WI38 (cell line): ENCODE data around the gene CIPC.

ENCODE experiments used
- H3K4me3 ChIP-seq: 2 replicates; pipeline ENCODE4 v1.5.1; 2011; ENCODE audit warnings: low read depth, mild to moderate bottlenecking, control low read depth, low read length
- TF ChIP-seq, protein P1 (sequence below): IDR thresholded peaks from 2 replicates; pipeline ENCODE4 v1.5.1; 2012; ENCODE audit warnings: low read depth, mild to moderate bottlenecking, control low read depth, low read length

The CIPC gene

DNA sequence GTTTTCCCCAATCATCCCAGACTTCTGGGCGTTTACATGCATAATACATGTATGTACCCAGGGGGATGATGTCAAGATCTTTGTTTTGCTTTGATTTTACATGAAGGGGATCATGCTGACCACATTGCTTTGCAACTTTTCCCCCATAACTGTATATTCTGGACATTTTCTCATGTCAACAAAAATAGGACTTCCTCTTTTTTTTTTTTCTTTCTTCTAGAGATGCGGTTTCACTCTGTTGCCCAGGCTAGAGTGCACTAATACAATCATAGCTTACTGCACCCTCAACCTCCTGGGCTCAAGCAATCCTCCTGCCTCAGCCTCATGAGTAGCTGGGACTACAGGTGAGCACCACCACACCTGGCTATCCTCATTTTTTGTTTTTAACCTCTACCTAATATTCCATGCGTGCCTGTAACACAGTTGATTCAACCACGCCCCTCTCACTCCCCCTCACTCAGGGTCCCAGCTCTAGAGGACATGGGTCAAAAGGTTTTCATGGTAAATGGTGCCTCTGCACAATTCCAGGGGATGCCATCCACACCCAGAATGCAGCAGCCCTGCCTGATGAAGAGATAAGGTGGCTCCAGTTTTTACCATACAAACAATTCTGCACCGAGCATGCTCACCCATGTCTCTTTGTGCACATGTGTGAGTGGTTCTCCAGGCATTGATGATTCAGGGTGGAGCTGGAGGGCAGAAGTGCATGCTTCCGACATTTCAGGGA lies 32.0 kb upstream of the CIPC start:
- TF ChIP-seq, protein P1, sequence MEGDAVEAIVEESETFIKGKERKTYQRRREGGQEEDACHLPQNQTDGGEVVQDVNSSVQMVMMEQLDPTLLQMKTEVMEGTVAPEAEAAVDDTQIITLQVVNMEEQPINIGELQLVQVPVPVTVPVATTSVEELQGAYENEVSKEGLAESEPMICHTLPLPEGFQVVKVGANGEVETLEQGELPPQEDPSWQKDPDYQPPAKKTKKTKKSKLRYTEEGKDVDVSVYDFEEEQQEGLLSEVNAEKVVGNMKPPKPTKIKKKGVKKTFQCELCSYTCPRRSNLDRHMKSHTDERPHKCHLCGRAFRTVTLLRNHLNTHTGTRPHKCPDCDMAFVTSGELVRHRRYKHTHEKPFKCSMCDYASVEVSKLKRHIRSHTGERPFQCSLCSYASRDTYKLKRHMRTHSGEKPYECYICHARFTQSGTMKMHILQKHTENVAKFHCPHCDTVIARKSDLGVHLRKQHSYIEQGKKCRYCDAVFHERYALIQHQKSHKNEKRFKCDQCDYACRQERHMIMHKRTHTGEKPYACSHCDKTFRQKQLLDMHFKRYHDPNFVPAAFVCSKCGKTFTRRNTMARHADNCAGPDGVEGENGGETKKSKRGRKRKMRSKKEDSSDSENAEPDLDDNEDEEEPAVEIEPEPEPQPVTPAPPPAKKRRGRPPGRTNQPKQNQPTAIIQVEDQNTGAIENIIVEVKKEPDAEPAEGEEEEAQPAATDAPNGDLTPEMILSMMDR: no peak
- no peak overlapping the region for H3K4me3 ChIP-seq

DNA sequence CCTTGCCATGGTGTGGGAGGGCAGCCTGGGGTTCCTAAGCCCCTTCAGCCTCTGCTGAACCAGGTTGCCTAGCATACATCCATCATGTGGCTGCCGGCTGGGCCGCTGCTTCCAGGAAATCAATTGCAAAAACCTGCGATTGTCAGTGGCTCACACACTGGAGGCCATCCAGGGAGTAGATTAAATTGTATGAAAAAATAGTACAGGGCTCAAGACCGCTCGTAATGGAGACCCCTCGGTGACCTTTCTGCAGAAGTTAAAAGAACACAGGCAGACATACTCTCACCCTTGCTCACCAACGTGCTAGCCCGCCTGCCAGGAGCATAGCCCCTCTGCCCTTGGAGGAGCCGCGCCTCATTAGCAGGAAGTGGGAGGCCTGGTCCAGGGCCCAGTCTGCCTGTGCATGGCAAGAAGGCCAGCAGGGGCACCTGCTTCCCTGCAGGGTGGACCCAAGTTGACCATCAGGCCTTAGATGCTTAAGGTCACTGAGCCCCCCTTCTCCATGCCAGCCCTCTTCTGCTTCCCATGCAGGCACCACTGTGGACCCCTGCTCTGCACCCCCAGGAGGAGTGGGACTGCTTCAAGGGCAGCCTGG lies 31.4 kb upstream of the CIPC start:
- TF ChIP-seq, protein P1: no peak

DNA sequence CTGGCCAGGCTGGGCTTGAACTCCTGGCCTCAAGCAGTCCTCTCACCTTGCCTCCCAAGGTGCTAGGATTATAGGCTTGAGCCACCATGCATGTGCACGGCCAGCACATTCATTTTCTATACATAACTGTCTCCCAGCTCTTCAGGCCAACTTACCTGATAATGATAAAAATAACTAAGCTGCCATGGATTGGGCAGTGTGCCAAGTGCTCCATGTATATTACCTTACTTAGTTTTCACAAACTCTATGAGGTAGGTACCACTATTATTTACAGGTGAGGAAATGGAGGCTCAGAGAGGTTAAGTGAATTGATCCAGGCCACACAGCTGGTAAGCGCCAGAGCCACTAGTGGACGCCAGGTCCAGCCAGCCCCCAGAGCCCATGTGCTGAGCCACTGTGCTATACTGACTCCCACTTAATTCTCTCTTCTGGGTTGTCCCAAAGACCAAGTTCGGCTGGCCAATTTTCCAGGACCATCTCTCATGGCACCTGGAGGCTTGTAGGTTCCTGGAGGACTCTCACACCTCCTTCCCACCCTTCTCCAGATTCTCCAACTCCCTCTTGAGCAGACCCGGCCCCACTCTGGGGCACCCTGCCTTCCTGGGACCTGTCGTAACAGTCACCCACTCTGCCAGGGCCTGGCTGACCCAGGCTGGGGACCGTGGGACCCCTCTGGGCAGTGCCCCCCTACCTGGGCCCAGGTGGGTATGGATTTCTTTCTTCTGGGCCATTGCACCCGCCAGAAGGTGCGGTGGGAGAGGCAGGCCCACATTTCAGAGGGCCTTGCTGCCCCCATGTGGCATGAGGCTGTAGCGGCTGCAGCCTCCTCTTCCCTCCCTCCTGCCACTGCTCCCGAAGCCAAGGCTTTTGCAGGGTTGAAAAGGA lies 30.2 kb upstream of the CIPC start:
- TF ChIP-seq, protein P1: peak; percentile 85
- H3K4me3 ChIP-seq: no peak overlapping the region

More for the DNA sequence above, 31.4 kb upstream of the CIPC start:
- H3K4me3 ChIP-seq: no peak overlapping the region

DNA sequence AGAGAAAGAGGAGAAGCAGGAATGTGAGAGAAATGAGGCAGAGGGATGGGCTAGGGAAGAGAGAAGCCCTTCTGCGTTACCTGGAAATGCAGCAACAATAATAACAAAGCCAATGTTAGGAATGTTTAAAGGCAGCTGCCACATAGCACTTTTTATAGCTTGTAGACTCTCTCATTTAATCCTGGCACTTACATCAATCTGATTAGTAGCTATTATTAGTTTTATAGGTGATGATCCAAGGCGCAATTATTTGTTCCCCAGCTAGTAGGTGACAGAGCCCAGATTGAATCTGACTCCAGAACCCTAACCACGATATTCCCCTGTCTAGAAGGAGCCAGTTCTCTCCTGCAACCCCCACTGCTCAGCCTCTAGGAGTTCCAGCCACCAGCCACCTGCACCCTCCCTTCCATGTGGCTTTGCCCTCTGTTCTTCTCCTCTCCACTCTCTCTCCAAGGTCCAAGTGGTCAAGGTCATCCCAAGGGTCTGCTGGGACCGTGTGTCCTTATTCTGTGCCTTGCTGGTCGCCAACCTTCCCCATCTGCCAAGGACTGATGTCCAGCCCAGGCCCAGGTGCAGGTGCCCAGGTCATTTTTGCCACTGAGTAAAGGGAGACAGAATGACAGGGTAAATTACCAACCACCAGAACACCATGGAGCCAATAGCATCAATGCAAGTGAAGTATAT lies 29.4 kb upstream of the CIPC start:
- TF ChIP-seq, protein P1: no peak
- H3K4me3 ChIP-seq: no peak overlapping the region

DNA sequence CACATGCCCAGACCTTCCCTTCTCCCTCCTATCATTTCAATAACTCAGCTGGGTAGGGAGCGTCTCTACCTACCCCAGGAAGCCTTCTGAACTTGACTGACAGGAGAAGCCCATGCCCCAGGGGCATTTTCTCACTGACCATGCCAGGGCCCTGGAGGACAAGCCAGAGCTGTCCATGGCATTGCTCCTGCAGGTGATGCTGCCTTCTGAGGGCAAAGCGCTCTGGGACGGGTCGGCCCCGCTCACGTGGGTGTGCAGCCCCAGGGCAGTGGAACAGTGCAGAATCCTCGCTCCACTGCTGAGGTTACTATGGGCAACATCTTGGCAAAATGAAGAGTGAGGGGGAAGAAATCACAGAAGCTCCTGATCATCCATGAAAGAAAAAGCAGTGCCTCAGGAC lies 28.5 kb upstream of the CIPC start:
- H3K4me3 ChIP-seq: no peak overlapping the region
- TF ChIP-seq, protein P1: no peak

DNA sequence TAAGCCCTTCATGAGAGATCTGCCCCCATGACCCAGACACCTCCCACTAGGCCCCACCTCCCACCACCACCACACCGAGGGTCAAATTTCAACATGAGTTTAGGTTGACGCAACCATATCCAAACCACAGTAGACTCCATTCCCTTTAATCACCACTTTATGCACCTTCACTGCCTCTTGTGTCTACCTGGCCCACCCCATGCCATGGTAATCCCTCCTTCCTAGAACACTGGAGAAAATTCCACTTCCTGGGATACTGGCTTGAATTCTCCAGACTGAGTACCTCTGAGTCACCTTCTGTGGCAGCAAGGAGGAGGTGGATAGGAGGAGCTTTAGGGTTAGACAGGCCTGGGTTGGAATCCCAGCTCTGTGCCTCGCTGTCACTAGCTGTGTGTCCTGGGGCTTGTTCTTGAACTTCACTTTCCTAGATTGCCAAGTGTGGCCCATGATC lies 26.1 kb upstream of the CIPC start:
- TF ChIP-seq, protein P1: no peak
- no peak overlapping the region for H3K4me3 ChIP-seq
